Measurements from ENCODE around the gene PIEZO2. TPM values are rescaled to one million over a fixed set of nuclear protein-coding genes. Genes with fewer than 3 reads are reported as not detected.

PIEZO2 gene
- total RNA-seq, 4 donors from 2014 or later = 2.1 to 7.4 (median 2.5) TPM; not detected in 1

- Histone ChIP-seq H3K4me1 (no peaks in the 10 kb centered on the region), H3K27ac (no peak overlapping the region), H3K4me3 (no peak overlapping the region), H3K9me3 (no peaks in the 10 kb centered on the region), H3K36me3 (no peaks in the 10 kb centered on the region), H3K27me3 (no peaks in the 10 kb centered on the region)
- no peak for TF ChIP-seq POLR2A (IDR thresholded peaks at IDR 0.05)
- TF ChIP-seq, protein P1, sequence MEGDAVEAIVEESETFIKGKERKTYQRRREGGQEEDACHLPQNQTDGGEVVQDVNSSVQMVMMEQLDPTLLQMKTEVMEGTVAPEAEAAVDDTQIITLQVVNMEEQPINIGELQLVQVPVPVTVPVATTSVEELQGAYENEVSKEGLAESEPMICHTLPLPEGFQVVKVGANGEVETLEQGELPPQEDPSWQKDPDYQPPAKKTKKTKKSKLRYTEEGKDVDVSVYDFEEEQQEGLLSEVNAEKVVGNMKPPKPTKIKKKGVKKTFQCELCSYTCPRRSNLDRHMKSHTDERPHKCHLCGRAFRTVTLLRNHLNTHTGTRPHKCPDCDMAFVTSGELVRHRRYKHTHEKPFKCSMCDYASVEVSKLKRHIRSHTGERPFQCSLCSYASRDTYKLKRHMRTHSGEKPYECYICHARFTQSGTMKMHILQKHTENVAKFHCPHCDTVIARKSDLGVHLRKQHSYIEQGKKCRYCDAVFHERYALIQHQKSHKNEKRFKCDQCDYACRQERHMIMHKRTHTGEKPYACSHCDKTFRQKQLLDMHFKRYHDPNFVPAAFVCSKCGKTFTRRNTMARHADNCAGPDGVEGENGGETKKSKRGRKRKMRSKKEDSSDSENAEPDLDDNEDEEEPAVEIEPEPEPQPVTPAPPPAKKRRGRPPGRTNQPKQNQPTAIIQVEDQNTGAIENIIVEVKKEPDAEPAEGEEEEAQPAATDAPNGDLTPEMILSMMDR (IDR thresholded peaks at IDR 0.05) = no peak
- no peak for DNase-seq
- 75 to 84% methylated on average over 5 of the region's 5 CpGs for WGBS, 2 donors
- intact Hi-C loops (cut with DNase I) = no loop called here
These were observed 374.3 kb downstream of the PIEZO2 start for GRCh38 chr18:10775026-10775425.

DNA sequence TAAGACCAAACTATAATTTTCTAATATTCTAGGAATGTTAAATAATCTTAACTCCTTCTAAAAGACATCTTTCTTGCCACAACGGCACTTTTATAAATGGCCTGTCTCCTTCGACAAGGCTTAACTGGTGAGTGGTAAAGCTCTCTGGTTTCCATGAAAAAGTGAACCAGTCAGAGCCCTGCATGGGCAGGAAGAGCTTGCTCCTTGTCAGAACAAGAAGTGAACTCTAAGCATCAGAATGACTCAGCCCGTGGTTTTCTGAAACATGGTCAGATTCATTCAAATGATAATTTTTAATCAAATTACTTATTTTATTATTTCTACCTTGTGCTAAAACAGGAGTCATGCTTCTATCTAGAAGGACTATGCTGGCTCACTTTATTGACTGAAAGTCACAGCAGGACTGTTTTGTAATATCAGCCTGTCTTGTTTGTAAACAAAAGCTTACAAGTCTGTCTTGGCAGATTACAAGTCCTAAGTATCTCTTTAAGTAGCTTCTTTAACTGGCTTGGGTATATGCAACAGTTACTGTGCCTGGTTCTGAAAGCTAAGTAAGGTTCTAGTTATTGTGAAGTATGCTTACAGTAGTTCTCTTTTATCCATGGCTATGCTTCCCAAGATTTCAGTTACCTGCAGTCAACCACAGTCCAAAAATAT is 378.2 kb downstream of the PIEZO2 start:
- Histone ChIP-seq H3K36me3 (no peaks in the 10 kb centered on the region), H3K27ac (no peak overlapping the region), H3K4me3 (no peak overlapping the region), H3K4me1 (no peaks in the 10 kb centered on the region), H3K27me3 (no peaks in the 10 kb centered on the region), H3K9me3 (no peaks in the 10 kb centered on the region)
- intact Hi-C loops (cut with DNase I) = no loop called here
- 15 to 33% methylated on average over 3 of the region's 3 CpGs for WGBS, 2 donors
- no peak for DNase-seq
- TF ChIP-seq, protein P1 (IDR thresholded peaks at IDR 0.05) = no peak
- no peak for TF ChIP-seq POLR2A (IDR thresholded peaks at IDR 0.05)

DNA sequence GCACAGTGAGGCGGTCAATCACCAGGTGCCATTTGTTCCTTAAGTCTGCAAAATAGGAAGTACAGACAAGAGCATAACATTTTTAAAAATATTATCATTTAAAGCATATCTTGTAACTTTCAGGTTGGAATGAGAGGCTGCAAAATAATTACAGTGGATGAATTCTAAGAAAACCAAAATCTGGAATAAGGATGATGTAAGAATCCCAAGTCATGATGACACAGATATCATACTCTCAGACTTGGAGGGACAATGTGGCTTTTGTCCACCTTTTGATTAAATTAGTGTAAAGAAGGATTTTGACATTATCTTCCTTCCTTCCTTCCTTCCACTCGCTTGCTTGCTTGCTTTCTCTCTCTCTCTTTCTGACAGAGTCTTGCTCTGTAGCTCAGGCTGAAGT is 379.1 kb downstream of the PIEZO2 start:
- H3K36me3 ChIP-seq = no peaks in the 10 kb centered on the region
- TF ChIP-seq, protein P1 (IDR thresholded peaks at IDR 0.05) = no peak
- TF ChIP-seq POLR2A (IDR thresholded peaks at IDR 0.05) = no peak
- H3K9me3 ChIP-seq = no peaks in the 10 kb centered on the region
- H3K4me1 ChIP-seq = no peaks in the 10 kb centered on the region
- no peak for DNase-seq
- WGBS, 2 donors = 75 to 78% methylated on average over 2 of the region's 2 CpGs
- H3K27ac ChIP-seq = no peak overlapping the region
- intact Hi-C loops (cut with DNase I) = no loop called here
- no peaks in the 10 kb centered on the region for H3K27me3 ChIP-seq
- H3K4me3 ChIP-seq = no peak overlapping the region

GRCh38 chr18:10768221-10768620 is 381.1 kb downstream of the PIEZO2 start:
- intact Hi-C loops (cut with DNase I) = no loop called here
- 82 to 90% methylated on average over 5 of the region's 5 CpGs for WGBS, 2 donors

GRCh38 chr18:10767658-10768057 is 381.7 kb downstream of the PIEZO2 start:
- no peaks in the 10 kb centered on the region for H3K36me3 ChIP-seq
- no peaks in the 10 kb centered on the region for H3K9me3 ChIP-seq
- H3K4me3 ChIP-seq = no peak overlapping the region
- intact Hi-C loops (cut with DNase I) = no loop called here
- DNase-seq = no peak
- 92 to 96% methylated on average over 4 of the region's 5 CpGs for WGBS, 2 donors
- H3K4me1 ChIP-seq = no peaks in the 10 kb centered on the region
- TF ChIP-seq, protein P1 (IDR thresholded peaks at IDR 0.05) = no peak
- no peak for TF ChIP-seq POLR2A (IDR thresholded peaks at IDR 0.05)
- no peak overlapping the region for H3K27ac ChIP-seq
- no peaks in the 10 kb centered on the region for H3K27me3 ChIP-seq

More at GRCh38 chr18:10768221-10768620, 381.1 kb downstream of the PIEZO2 start:
- H3K4me1 ChIP-seq = no peaks in the 10 kb centered on the region
- TF ChIP-seq POLR2A (IDR thresholded peaks at IDR 0.05) = no peak
- TF ChIP-seq, protein P1 (IDR thresholded peaks at IDR 0.05) = no peak
- H3K4me3 ChIP-seq = no peak overlapping the region
- H3K9me3 ChIP-seq = no peaks in the 10 kb centered on the region
- no peaks in the 10 kb centered on the region for H3K27me3 ChIP-seq
- H3K36me3 ChIP-seq = no peaks in the 10 kb centered on the region
- H3K27ac ChIP-seq = no peak overlapping the region
- DNase-seq = no peak

Measured in esophagus squamous epithelium (tissue), 5 donors.